Left ventricle myocardium inferior (tissue), 1 donor: ENCODE results near the gene RPRD1B. TPM values are rescaled to one million over a fixed set of nuclear protein-coding genes. Genes with fewer than 3 reads are reported as not detected.

Experiments
- DNase-seq: peaks from one replicate; pipeline ENCODE4 v3.0.0-alpha.2; 2020
- H3K27ac ChIP-seq: fragments of 200-600 bp; replicated peaks from 2 replicates; pipeline ENCODE4 v1.8.0; 2021
- H3K27me3 ChIP-seq: fragments of 200-600 bp; 2 replicates; pipeline ENCODE4 v1.8.0; 2021; ENCODE audit warnings: low read depth
- H3K36me3 ChIP-seq: fragments of 200-600 bp; 2 replicates; pipeline ENCODE4 v1.8.0; 2021
- H3K4me1 ChIP-seq: fragments of 200-600 bp; 2 replicates; pipeline ENCODE4 v1.8.0; 2021
- H3K4me3 ChIP-seq: fragments of 200-600 bp; 2 replicates; pipeline ENCODE4 v1.8.0; 2021; ENCODE audit warnings: mild to moderate bottlenecking, moderate library complexity
- H3K9me3 ChIP-seq: fragments of 200-600 bp; replicated peaks from 2 replicates; pipeline ENCODE4 v1.8.0; 2021
- intact Hi-C: fragments of 100-400 bp; cut with micrococcal nuclease; formaldehyde crosslinking; loops from one replicate; pipeline ENCODE4 v1.11.0; 2022
- total RNA-seq: library from RNA; stranded (reverse); fragmentation: NEBNext Ultra II Directional; extraction: Animal tissue kit (Norgen Biotek cat#: 25700); gene quantifications from one replicate; pipeline ENCODE4 v1.2.1, GENCODE V29; 2021
- TF ChIP-seq, protein P1 (sequence below): fragments of 200-600 bp; IDR thresholded peaks from 2 replicates; pipeline ENCODE4 v1.8.0; 2021; ENCODE audit warnings: antibody characterized with exemption, mild to moderate bottlenecking, borderline replicate concordance
- donor health status: DM: no; HTN: yes; CAD: no; lungs with severe emphysema.

RPRD1B gene
- total RNA-seq, 1 donor from 2014 or later, result 58.9 TPM

GRCh38 chr20:38119446-38119845 lies 85.9 kb downstream of the RPRD1B start:
- no peak for DNase-seq
- H3K27me3 ChIP-seq, result no peaks in the 10 kb centered on the region
- H3K4me1 ChIP-seq, result peaks cover 9% of the 10 kb centered on the region
- H3K9me3 ChIP-seq, result no peaks in the 10 kb centered on the region
- H3K27ac ChIP-seq, result no peak overlapping the region
- TF ChIP-seq, protein P1, sequence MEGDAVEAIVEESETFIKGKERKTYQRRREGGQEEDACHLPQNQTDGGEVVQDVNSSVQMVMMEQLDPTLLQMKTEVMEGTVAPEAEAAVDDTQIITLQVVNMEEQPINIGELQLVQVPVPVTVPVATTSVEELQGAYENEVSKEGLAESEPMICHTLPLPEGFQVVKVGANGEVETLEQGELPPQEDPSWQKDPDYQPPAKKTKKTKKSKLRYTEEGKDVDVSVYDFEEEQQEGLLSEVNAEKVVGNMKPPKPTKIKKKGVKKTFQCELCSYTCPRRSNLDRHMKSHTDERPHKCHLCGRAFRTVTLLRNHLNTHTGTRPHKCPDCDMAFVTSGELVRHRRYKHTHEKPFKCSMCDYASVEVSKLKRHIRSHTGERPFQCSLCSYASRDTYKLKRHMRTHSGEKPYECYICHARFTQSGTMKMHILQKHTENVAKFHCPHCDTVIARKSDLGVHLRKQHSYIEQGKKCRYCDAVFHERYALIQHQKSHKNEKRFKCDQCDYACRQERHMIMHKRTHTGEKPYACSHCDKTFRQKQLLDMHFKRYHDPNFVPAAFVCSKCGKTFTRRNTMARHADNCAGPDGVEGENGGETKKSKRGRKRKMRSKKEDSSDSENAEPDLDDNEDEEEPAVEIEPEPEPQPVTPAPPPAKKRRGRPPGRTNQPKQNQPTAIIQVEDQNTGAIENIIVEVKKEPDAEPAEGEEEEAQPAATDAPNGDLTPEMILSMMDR, result no peak
- no peak overlapping the region for H3K4me3 ChIP-seq
- intact Hi-C loops, result no loop called here
- H3K36me3 ChIP-seq, result no peaks in the 10 kb centered on the region

GRCh38 chr20:38120625-38120988 lies 87.1 kb downstream of the RPRD1B start:
- TF ChIP-seq, protein P1, result no peak
- DNase-seq, result no peak
- no peaks in the 10 kb centered on the region for H3K27me3 ChIP-seq

DNA sequence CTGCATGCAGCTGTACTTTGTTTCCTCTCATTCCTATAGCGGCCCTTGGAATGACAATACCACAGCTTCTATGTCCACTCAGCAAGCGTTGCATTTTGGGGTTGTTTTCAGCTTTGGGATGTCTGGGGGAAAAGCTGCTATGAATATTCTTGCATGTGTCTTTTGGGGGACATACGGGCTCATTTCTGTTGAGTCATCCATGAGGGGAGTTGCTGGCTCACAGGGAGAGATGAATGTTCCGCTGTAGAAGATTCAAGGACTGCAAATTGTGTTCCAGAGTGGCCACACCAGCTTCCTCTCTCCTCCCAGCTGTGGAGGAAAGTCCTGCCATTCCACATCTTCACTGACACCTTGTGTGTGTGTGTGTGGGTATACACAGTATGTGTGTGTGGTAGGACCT lies 88.2 kb downstream of the RPRD1B start:
- DNase-seq, result no peak
- TF ChIP-seq, protein P1, result no peak
- no peaks in the 10 kb centered on the region for H3K36me3 ChIP-seq
- no peaks in the 10 kb centered on the region for H3K27me3 ChIP-seq
- no peak overlapping the region for H3K4me3 ChIP-seq
- H3K9me3 ChIP-seq, result no peaks in the 10 kb centered on the region
- H3K27ac ChIP-seq, result no peak overlapping the region
- H3K4me1 ChIP-seq, result peaks cover 27% of the 10 kb centered on the region
- intact Hi-C loops, result no loop called here

More at GRCh38 chr20:38120625-38120988, 87.1 kb downstream of the RPRD1B start:
- no peaks in the 10 kb centered on the region for H3K9me3 ChIP-seq
- H3K4me1 ChIP-seq, result peaks cover 16% of the 10 kb centered on the region
- intact Hi-C loops, result no loop called here
- H3K36me3 ChIP-seq, result no peaks in the 10 kb centered on the region
- no peak overlapping the region for H3K27ac ChIP-seq
- H3K4me3 ChIP-seq, result no peak overlapping the region

GRCh38 chr20:38123021-38123587 lies 89.6 kb downstream of the RPRD1B start:
- H3K4me3 ChIP-seq, result no peak overlapping the region
- no peaks in the 10 kb centered on the region for H3K27me3 ChIP-seq
- TF ChIP-seq, protein P1, result no peak
- peak overlapping the region; percentile 54 for H3K27ac ChIP-seq
- DNase-seq, result no peak
- H3K36me3 ChIP-seq, result no peaks in the 10 kb centered on the region
- H3K4me1 ChIP-seq, result peaks cover 41% of the 10 kb centered on the region
- intact Hi-C loops, result no loop called here
- no peaks in the 10 kb centered on the region for H3K9me3 ChIP-seq

GRCh38 chr20:38125157-38126056 lies 91.9 kb downstream of the RPRD1B start:
- Histone ChIP-seq H3K36me3 (peaks cover 18% of the 10 kb centered on the region), H3K9me3 (no peaks in the 10 kb centered on the region), H3K4me1 (peaks cover 52% of the 10 kb centered on the region), H3K4me3 (no peak overlapping the region), H3K27me3 (no peaks in the 10 kb centered on the region), H3K27ac (peak overlapping the region; percentile 90)
- TF ChIP-seq, protein P1, result peak; percentile 35
- peak; percentile 73 for DNase-seq
- intact Hi-C loops, result no loop called here
